Omental fat pad (tissue), 4 donors: ENCODE data around the gene HAS3. TPM values are rescaled to one million over a fixed set of nuclear protein-coding genes. Genes with fewer than 3 reads are reported as not detected.

Source experiments
- ATAC-seq: fragments of 150-250 bp; one replicate; pipeline ENCODE4 v1.9.1; 2016; ENCODE audit warnings: mild to moderate bottlenecking, moderate library complexity; ENCODE audit not compliant: low FRiP score
- DNase-seq: peaks from one replicate; pipeline ENCODE4 v3.0.0-alpha.2; 2019; ENCODE audit warnings: low spot score
- CTCF ChIP-seq, 3 donors: fragments of 450-650 bp; IDR thresholded peaks; one replicate each; pipeline ENCODE4 v1.5.1; 2016 to 2017; ENCODE audit warnings: antibody characterized with exemption in 3 of 3, mild to moderate bottlenecking in 3 of 3, moderate library complexity in 2 of 3
- total RNA-seq, 4 donors: library from RNA; depleted of rRNA; stranded (reverse); fragments of >200 nt; gene quantifications; one replicate each; pipeline ENCODE4 v1.1.0, GENCODE V29; 2016

The HAS3 gene
- total RNA-seq, 4 donors from 2014 or later: 0.36 to 2.2 (median 1.2) TPM

GRCh38 chr16:69111876-69112230 is 6.4 kb downstream of the HAS3 start:
- DNase-seq (no peak), ATAC-seq (no peak)
- TF ChIP-seq CTCF (IDR thresholded peaks at IDR 0.05): no peak

GRCh38 chr16:69112285-69113129 is 7.1 kb downstream of the HAS3 start:
- TF ChIP-seq CTCF (IDR thresholded peaks at IDR 0.05): no peak
- ATAC-seq (peak; percentile 46), DNase-seq (peak; percentile 31)

GRCh38 chr16:69113216-69113615 is 7.8 kb downstream of the HAS3 start:
- no peak for TF ChIP-seq CTCF (IDR thresholded peaks at IDR 0.05)
- DNase-seq (no peak), ATAC-seq (no peak)

- DNase-seq: no peak
- ATAC-seq: no peak
- TF ChIP-seq CTCF (IDR thresholded peaks at IDR 0.05): no peak
Measured at GRCh38 chr16:69114346-69114975, 9.0 kb downstream of the HAS3 start.

GRCh38 chr16:69114976-69115355 is 9.5 kb downstream of the HAS3 start:
- no peak for ATAC-seq
- TF ChIP-seq CTCF (IDR thresholded peaks at IDR 0.05): no peak
- DNase-seq: no peak

GRCh38 chr16:69115361-69115760 is 9.9 kb downstream of the HAS3 start:
- ATAC-seq (no peak), DNase-seq (no peak)
- no peak for TF ChIP-seq CTCF (IDR thresholded peaks at IDR 0.05)

- DNase-seq: no peak
Measured at GRCh38 chr16:69115837-69116236, 10.4 kb downstream of the HAS3 start.

More at GRCh38 chr16:69115837-69116236, 10.4 kb downstream of the HAS3 start:
- ATAC-seq: no peak
- no peak for TF ChIP-seq CTCF (IDR thresholded peaks at IDR 0.05)
